ENCODE results near the gene PRPF6. TPM values are rescaled to one million over a fixed set of nuclear protein-coding genes. Genes with fewer than 3 reads are reported as not detected.
A peak's percentile ranks its signal among the peaks of the same experiment; 100 is the strongest.

PRPF6 gene
- total and polyA plus RNA-seq, 2 of the 13 experiments (the other 11 are each of a cell fraction or from before 2014, with no cell fraction given) = 63.7 to 101 TPM

DNA sequence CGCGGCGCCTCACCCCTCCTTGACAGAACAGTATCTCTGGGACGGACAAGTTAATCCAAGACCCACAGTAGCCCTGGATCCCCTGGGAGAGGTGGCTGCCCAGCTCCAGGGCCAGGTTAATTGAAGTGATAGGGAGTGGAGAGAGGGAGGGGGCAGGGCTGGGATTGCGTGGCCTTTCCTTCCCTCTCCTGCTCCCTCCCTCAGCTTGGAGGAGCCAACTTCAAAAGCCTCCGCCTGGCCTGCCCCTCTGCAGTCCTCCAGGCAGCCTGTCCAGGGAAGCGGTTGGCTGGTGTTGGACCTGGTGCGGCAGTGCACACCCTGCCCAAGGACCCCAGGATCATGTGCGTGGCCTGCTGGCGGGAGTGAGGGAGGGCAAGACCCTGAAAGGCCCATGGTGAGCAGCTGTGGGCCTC is 55.0 kb downstream of the PRPF6 start, which contains the start of gene C20orf204 (continued):
- TF ChIP-seq ZNF646 (CRISPR knock-in tag; IDR thresholded peaks at IDR 0.05) (no peak), IKZF4 (CRISPR knock-in tag; IDR thresholded peaks at IDR 0.05; ENCODE audit: borderline replicate concordance, low read depth, not compliant biosample characterization) (no peak), PPARG (CRISPR knock-in tag; conservative IDR thresholded peaks at IDR 0.05) (peak; percentile 51; the same call in 1 of the 2 replicates), SIN3A (IDR thresholded peaks at IDR 0.05; ENCODE audit: borderline replicate concordance, low read depth, low read length) (peak; percentile 86; the same call in 1 of the 2 replicates), HOMEZ (CRISPR knock-in tag; IDR thresholded peaks at IDR 0.05; ENCODE audit: low read depth) (0 out of 2 replicates have a peak, but pooled peaks have one; percentile 36), TFDP1 (CRISPR knock-in tag; IDR thresholded peaks at IDR 0.05; ENCODE audit: borderline replicate concordance) (peak; percentile 71; the same call in 1 of the 2 replicates), GLMP (CRISPR knock-in tag; IDR thresholded peaks at IDR 0.05; ENCODE audit: borderline replicate concordance) (no peak), FOXK1 (CRISPR knock-in tag; IDR thresholded peaks at IDR 0.05; ENCODE audit: borderline replicate concordance, low read depth) (no peak)
- TF ChIP-seq, protein P1, sequence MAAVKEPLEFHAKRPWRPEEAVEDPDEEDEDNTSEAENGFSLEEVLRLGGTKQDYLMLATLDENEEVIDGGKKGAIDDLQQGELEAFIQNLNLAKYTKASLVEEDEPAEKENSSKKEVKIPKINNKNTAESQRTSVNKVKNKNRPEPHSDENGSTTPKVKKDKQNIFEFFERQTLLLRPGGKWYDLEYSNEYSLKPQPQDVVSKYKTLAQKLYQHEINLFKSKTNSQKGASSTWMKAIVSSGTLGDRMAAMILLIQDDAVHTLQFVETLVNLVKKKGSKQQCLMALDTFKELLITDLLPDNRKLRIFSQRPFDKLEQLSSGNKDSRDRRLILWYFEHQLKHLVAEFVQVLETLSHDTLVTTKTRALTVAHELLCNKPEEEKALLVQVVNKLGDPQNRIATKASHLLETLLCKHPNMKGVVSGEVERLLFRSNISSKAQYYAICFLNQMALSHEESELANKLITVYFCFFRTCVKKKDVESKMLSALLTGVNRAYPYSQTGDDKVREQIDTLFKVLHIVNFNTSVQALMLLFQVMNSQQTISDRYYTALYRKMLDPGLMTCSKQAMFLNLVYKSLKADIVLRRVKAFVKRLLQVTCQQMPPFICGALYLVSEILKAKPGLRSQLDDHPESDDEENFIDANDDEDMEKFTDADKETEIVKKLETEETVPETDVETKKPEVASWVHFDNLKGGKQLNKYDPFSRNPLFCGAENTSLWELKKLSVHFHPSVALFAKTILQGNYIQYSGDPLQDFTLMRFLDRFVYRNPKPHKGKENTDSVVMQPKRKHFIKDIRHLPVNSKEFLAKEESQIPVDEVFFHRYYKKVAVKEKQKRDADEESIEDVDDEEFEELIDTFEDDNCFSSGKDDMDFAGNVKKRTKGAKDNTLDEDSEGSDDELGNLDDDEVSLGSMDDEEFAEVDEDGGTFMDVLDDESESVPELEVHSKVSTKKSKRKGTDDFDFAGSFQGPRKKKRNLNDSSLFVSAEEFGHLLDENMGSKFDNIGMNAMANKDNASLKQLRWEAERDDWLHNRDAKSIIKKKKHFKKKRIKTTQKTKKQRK (IDR thresholded peaks at IDR 0.05; ENCODE audit: low read length) = no peak
- TF ChIP-seq, protein P2, sequence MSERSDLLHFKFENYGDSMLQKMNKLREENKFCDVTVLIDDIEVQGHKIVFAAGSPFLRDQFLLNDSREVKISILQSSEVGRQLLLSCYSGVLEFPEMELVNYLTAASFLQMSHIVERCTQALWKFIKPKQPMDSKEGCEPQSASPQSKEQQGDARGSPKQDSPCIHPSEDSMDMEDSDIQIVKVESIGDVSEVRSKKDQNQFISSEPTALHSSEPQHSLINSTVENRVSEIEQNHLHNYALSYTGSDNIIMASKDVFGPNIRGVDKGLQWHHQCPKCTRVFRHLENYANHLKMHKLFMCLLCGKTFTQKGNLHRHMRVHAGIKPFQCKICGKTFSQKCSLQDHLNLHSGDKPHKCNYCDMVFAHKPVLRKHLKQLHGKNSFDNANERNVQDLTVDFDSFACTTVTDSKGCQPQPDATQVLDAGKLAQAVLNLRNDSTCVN (CRISPR knock-in tag; IDR thresholded peaks at IDR 0.05; ENCODE audit: borderline replicate concordance) = peak; percentile 71; the same call in 1 of the 2 replicates
- TF ChIP-seq, protein P3, sequence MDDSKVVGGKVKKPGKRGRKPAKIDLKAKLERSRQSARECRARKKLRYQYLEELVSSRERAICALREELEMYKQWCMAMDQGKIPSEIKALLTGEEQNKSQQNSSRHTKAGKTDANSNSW (CRISPR knock-in tag; IDR thresholded peaks at IDR 0.05; ENCODE audit: borderline replicate concordance) = peak; percentile 82; the same call in 1 of the 2 replicates

All from HepG2 (cell line).